Activated CD4-positive, alpha-beta memory T cell treated with anti-CD3 and anti-CD28 coated beads, Interleukin-2, amount 10 ng/mL, durations not matched to agents 7 days and 5 days (primary cell): ENCODE results near the gene SCMH1. TPM values are rescaled to one million over a fixed set of nuclear protein-coding genes. Genes with fewer than 3 reads are reported as not detected.
A peak's percentile ranks its signal among the peaks of the same experiment; 100 is the strongest.

ENCODE experiments used
- CTCF ChIA-PET: fragments of 350-600 bp; sonication (Branson Sonifier 250); formaldehyde crosslinking; loops from one replicate; lab custom pipeline; 2021; ENCODE audit warnings: antibody characterized with exemption, inconsistent platforms; lab: Charles Lee
- POLR2A ChIA-PET: fragments of 350-600 bp; sonication (Branson Sonifier 250); formaldehyde crosslinking; loops from one replicate; lab custom pipeline; 2021; ENCODE audit warnings: antibody characterized with exemption; lab: Charles Lee
- DNase-seq: peaks from one replicate; pipeline ENCODE4 v3.0.0-alpha.2; 2020
- H3K27ac Mint-ChIP-seq: one replicate; pipeline ENCODE4 v1.8.0; 2021; ENCODE audit warnings: mild to moderate bottlenecking, mixed read lengths
- H3K27me3 Mint-ChIP-seq: one replicate; pipeline ENCODE4 v1.8.0; 2021; ENCODE audit warnings: mixed read lengths
- H3K36me3 Mint-ChIP-seq: one replicate; pipeline ENCODE4 v1.8.0; 2021; ENCODE audit warnings: low read depth, mixed read lengths
- H3K4me1 Mint-ChIP-seq: one replicate; pipeline ENCODE4 v1.8.0; 2021; ENCODE audit warnings: mixed read lengths
- H3K4me3 Mint-ChIP-seq: one replicate; pipeline ENCODE4 v1.8.0; 2021; ENCODE audit warnings: mild to moderate bottlenecking, mixed read lengths
- H3K9me3 Mint-ChIP-seq: one replicate; pipeline ENCODE4 v1.8.0; 2021; ENCODE audit warnings: mixed read lengths
- total RNA-seq, 2 experiments: library from RNA; stranded (reverse); gene quantifications; one replicate each; pipeline ENCODE4 v1.2.3, GENCODE V29; 2021

SCMH1 gene
- total RNA-seq, 2 experiments from 2014 or later = 20.1 to 20.2 TPM

- Mint-ChIP-seq H3K4me1 (peaks cover 21% of the 10 kb centered on the region), H3K27me3 (no peaks in the 10 kb centered on the region), H3K36me3 (peaks cover 86% of the 10 kb centered on the region), H3K27ac (no peak overlapping the region), H3K9me3 (no peaks in the 10 kb centered on the region), H3K4me3 (no peak overlapping the region)
- ChIA-PET POLR2A (interaction anchor here (0.6 kb wide), 1 partner anchor 14 kb away, joined by 4 read pairs; the partner anchor contains the start of gene SLFNL1), CTCF (no interaction called here)
- DNase-seq = no peak
These were observed 234.9 kb downstream of the SCMH1 start for GRCh38 chr1:41006942-41007865.

- Mint-ChIP-seq H3K4me1 (peaks cover 25% of the 10 kb centered on the region), H3K36me3 (peaks cover 88% of the 10 kb centered on the region)
- POLR2A ChIA-PET = interaction anchor here (5.6 kb wide), 1 partner anchor 25 kb away, joined by 44 read pairs; the partner anchor contains the start of gene CTPS1
These were observed 236.2 kb downstream of the SCMH1 start for GRCh38 chr1:41005876-41006275.

GRCh38 chr1:41003640-41004220, 238.4 kb downstream of the SCMH1 start:
- ChIA-PET CTCF (interaction anchor here (1.1 to 2.1 kb wide), 8 partner anchors 9 to 237 kb away, joined by 3 to 17 read pairs (median 6); partner anchors contain the start of gene CTPS1), POLR2A (interaction anchor here (0.7 to 5.6 kb wide), 8 partner anchors 12 to 136 kb away, joined by 3 to 44 read pairs (median 4); partner anchors contain the start of gene CTPS1)
- Mint-ChIP-seq H3K27me3 (no peaks in the 10 kb centered on the region), H3K4me3 (no peak overlapping the region), H3K27ac (peak overlapping the region; percentile 55), H3K36me3 (peaks cover 81% of the 10 kb centered on the region), H3K4me1 (peaks cover 27% of the 10 kb centered on the region), H3K9me3 (no peaks in the 10 kb centered on the region)
- DNase-seq = peak; percentile 88

More at GRCh38 chr1:41005876-41006275, 236.2 kb downstream of the SCMH1 start:
- Mint-ChIP-seq H3K27me3 (no peaks in the 10 kb centered on the region), H3K4me3 (no peak overlapping the region), H3K27ac (no peak overlapping the region), H3K9me3 (no peaks in the 10 kb centered on the region)
- no peak for DNase-seq
- CTCF ChIA-PET = no interaction called here

GRCh38 chr1:41003127-41003639, 238.9 kb downstream of the SCMH1 start:
- Mint-ChIP-seq H3K4me1 (peaks cover 27% of the 10 kb centered on the region), H3K27me3 (no peaks in the 10 kb centered on the region), H3K9me3 (no peaks in the 10 kb centered on the region), H3K4me3 (no peak overlapping the region), H3K27ac (peak overlapping the region; percentile 55), H3K36me3 (peaks cover 81% of the 10 kb centered on the region)
- ChIA-PET CTCF (interaction anchor here (1.1 to 2.1 kb wide), 8 partner anchors 8 to 238 kb away, joined by 3 to 17 read pairs (median 6); partner anchors contain the start of gene CTPS1), POLR2A (interaction anchor here (0.7 to 5.6 kb wide), 7 partner anchors 12 to 136 kb away, joined by 3 to 44 read pairs (median 5); partner anchors contain the start of gene CTPS1)
- DNase-seq = no peak

- no peak for DNase-seq
- H3K36me3 Mint-ChIP-seq = peaks cover 80% of the 10 kb centered on the region
- H3K4me3 Mint-ChIP-seq = no peak overlapping the region
- CTCF ChIA-PET = no interaction called here
- no peaks in the 10 kb centered on the region for H3K27me3 Mint-ChIP-seq
- peaks cover 20% of the 10 kb centered on the region for H3K4me1 Mint-ChIP-seq
- no peaks in the 10 kb centered on the region for H3K9me3 Mint-ChIP-seq
- H3K27ac Mint-ChIP-seq = no peak overlapping the region
- POLR2A ChIA-PET = interaction anchor here (4.3 kb wide), 1 partner anchor 19 kb away, joined by 22 read pairs; the partner anchor contains the start of gene CTPS1
These were observed 243.4 kb downstream of the SCMH1 start for GRCh38 chr1:40998668-40999067.

- ChIA-PET POLR2A (interaction anchor here (1.5 to 4.3 kb wide), 2 partner anchors 18 to 25 kb away, joined by 4 to 22 read pairs; partner anchors contain the start of genes CTPS1 and SLFNL1), CTCF (interaction anchor here (0.6 to 1.5 kb wide), 3 partner anchors 17 to 175 kb away, joined by 3 read pairs; partner anchors contain the start of gene CTPS1)
- Mint-ChIP-seq H3K27me3 (no peaks in the 10 kb centered on the region), H3K36me3 (peaks cover 74% of the 10 kb centered on the region), H3K9me3 (no peaks in the 10 kb centered on the region), H3K27ac (no peak overlapping the region), H3K4me1 (peaks cover 5% of the 10 kb centered on the region), H3K4me3 (no peak overlapping the region)
- DNase-seq = no peak
These were observed 245.0 kb downstream of the SCMH1 start for GRCh38 chr1:40997096-40997495.

GRCh38 chr1:40989066-40989465, 253.0 kb downstream of the SCMH1 start:
- Mint-ChIP-seq H3K27ac (no peak overlapping the region), H3K9me3 (no peaks in the 10 kb centered on the region), H3K4me3 (no peak overlapping the region), H3K27me3 (no peaks in the 10 kb centered on the region), H3K4me1 (peaks cover 11% of the 10 kb centered on the region), H3K36me3 (peaks cover 88% of the 10 kb centered on the region)
- no peak for DNase-seq
- CTCF ChIA-PET = no interaction called here
- POLR2A ChIA-PET = interaction anchor here (0.7 to 3.0 kb wide), 2 partner anchors 9 to 14 kb away, joined by 3 to 13 read pairs; partner anchors contain the start of gene CTPS1

GRCh38 chr1:40988280-40988679, 253.8 kb downstream of the SCMH1 start:
- H3K27me3 Mint-ChIP-seq = no peaks in the 10 kb centered on the region
- H3K4me1 Mint-ChIP-seq = peaks cover 18% of the 10 kb centered on the region
- peaks cover 87% of the 10 kb centered on the region for H3K36me3 Mint-ChIP-seq
- CTCF ChIA-PET = no interaction called here
- H3K27ac Mint-ChIP-seq = no peak overlapping the region
- no peak for DNase-seq
- no peaks in the 10 kb centered on the region for H3K9me3 Mint-ChIP-seq
- no peak overlapping the region for H3K4me3 Mint-ChIP-seq
- POLR2A ChIA-PET = interaction anchor here (0.7 kb wide), 1 partner anchor 13 kb away, joined by 3 read pairs; no protein-coding TSS in a partner anchor

GRCh38 chr1:40987439-40988276, 254.4 kb downstream of the SCMH1 start:
- H3K36me3 Mint-ChIP-seq = peaks cover 89% of the 10 kb centered on the region
- no peaks in the 10 kb centered on the region for H3K9me3 Mint-ChIP-seq
- H3K27ac Mint-ChIP-seq = no peak overlapping the region
- ChIA-PET POLR2A (no interaction called here), CTCF (no interaction called here)
- peaks cover 24% of the 10 kb centered on the region for H3K4me1 Mint-ChIP-seq
- H3K27me3 Mint-ChIP-seq = no peaks in the 10 kb centered on the region
- DNase-seq = no peak
- H3K4me3 Mint-ChIP-seq = no peak overlapping the region

GRCh38 chr1:40986956-40987355, 255.2 kb downstream of the SCMH1 start:
- ChIA-PET POLR2A (no interaction called here), CTCF (no interaction called here)
- H3K36me3 Mint-ChIP-seq = peaks cover 91% of the 10 kb centered on the region
- DNase-seq = no peak
- H3K9me3 Mint-ChIP-seq = no peaks in the 10 kb centered on the region
- no peaks in the 10 kb centered on the region for H3K27me3 Mint-ChIP-seq
- H3K27ac Mint-ChIP-seq = no peak overlapping the region
- H3K4me1 Mint-ChIP-seq = peaks cover 31% of the 10 kb centered on the region
- no peak overlapping the region for H3K4me3 Mint-ChIP-seq

GRCh38 chr1:40986328-40986783, 255.8 kb downstream of the SCMH1 start:
- POLR2A ChIA-PET = no interaction called here
- Mint-ChIP-seq H3K9me3 (no peaks in the 10 kb centered on the region), H3K36me3 (peaks cover 87% of the 10 kb centered on the region), H3K27ac (no peak overlapping the region), H3K4me1 (peaks cover 36% of the 10 kb centered on the region), H3K4me3 (no peak overlapping the region), H3K27me3 (no peaks in the 10 kb centered on the region)
- CTCF ChIA-PET = no interaction called here
- DNase-seq = no peak
